NCI-H2029 treated with DMSO at 0.1 percent for 48 hours (cell line): ENCODE measurements around the gene CRMP1.
"Not testable (repeated sequence)": the region's sequence is repeated elsewhere in the genome, so short reads cannot be mapped to it uniquely, and the experiment has no call there.

Source experiments
- DNase-seq: peaks from one replicate; lab custom pipeline; 2025; lab: John Stamatoyannopoulos, UW

The CRMP1 gene

GRCh38 chr4:5856362-5856761, 36.5 kb downstream of the CRMP1 start:
- not testable (repeated sequence) for DNase-seq

DNA sequence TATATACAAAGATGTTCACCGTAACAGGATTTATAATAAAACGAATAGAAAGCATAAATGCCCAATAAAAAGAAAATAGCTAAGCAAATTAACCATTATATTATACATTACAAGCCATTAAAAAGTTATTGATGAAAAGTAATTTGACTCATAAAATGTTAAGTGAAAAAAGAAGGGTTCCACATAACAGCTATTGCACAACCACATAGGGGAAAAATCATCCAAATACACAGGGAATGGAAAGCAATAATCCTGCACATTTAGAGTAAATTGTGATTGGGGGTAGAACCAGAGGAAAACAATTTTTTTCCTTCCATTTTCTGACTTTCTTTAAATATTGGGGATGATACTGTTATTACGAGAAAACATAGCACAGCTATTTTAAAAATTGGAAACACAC, 38.0 kb downstream of the CRMP1 start:
- no peak for DNase-seq

- DNase-seq, result no peak
Measured at GRCh38 chr4:5852523-5853202, 40.2 kb downstream of the CRMP1 start.

GRCh38 chr4:5851637-5852301, 41.1 kb downstream of the CRMP1 start:
- no peak for DNase-seq

- DNase-seq, result no peak
Measured at GRCh38 chr4:5845035-5845905, 47.6 kb downstream of the CRMP1 start.

- DNase-seq, result no peak
Measured at GRCh38 chr4:5843573-5844530, 49.0 kb downstream of the CRMP1 start.

DNA sequence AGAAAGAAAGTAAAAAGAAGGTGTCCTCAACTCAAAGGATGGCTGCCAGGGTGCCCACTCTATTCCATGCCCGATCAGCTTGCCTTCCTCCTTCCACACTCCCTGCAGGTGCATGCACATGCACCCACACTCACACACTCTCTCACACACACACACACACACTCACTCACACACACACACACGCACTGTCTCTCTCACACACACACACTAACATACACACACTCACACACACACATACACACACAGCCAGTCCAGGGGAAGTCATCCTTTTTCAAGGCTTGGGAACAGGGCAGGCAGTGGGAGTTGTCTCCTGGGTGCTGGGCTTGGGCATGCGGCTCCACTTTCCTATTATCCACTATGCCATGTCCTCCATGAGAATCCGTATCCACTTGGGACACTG, 50.4 kb downstream of the CRMP1 start:
- DNase-seq, result no peak

DNA sequence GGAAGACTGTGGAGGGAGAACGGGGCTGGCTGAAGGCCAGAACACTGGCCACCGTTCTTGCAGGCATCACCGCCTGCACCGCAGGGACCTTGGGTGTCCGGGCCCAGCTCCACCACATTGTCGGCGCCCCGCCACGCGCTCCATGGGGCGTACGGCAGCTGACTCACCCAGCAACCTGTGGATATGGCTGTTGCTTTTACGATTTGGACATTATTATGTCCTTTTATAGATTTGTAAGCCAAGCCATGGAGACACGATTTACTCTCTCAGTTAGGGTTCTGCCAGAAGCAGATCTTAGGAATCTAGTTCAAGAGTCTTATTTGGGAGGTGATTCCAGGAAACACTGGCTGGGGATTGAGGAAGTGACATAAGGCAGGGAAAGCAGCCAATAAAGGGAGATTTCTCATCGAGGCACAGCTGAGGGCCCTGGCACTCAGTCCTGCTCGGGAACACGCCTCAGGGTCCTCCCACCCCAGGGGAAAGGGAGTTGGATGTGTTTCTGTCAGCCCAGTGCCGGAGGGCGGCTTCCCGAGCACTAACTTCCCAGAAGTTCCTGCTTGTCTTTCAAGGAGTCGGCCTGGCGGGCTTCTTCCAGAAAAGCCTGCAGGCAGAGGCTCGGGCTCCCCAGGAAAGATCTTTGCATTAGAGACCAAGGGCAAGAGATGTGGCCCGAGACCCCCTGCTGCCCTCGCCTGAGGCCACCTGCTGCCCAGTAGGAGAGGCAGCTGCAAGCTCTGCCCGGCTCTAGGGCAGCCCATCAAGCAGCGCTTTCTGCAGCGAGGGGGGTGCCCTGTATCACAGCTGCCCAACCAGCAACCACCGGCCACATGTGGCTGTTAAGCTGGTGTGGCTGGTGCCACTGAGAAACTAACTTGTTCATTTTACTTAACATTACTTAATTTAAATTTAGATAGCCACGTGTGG, 52.9 kb downstream of the CRMP1 start:
- DNase-seq, result no peak

GRCh38 chr4:5839332-5839731, 53.6 kb downstream of the CRMP1 start:
- DNase-seq, result no peak

DNA sequence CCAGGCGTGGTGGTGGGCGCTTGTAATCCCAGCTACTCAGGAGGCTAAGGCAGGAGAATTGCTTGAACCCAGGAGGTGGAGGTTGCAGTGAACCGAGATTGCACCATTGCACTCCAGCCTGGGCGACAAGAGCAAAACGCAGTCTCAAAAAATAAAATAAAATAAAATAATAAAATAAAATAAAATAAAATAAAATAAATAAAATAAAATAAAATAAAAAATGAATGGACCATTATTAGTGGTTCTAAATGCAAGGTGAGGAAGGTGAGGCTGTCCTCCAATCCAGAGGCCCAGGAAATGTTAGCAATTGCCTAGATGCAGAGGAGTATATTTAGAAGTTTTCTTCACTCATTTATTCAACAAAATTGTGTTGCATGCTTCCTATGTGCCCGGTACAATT, 55.4 kb downstream of the CRMP1 start:
- not testable (repeated sequence) for DNase-seq

DNA sequence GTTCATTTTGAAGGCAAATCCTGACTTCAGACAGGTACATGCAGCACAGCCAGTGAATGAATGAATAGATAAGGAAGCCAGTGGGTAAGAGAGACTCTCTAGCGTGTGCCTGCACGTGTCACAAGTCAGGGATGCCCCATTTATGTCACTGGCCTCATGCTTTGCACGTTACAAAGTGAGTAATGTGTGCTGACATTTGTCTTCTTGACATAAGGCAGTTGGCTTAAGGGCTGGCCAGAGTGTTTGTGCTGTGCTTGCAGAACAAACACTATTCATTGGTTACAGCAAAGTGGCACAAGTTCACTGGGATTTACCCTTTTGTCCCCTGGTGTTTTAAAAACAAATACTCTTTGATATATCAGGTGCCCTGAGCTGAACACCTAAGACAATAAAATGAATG, 55.9 kb downstream of the CRMP1 start:
- DNase-seq, result no peak

DNA sequence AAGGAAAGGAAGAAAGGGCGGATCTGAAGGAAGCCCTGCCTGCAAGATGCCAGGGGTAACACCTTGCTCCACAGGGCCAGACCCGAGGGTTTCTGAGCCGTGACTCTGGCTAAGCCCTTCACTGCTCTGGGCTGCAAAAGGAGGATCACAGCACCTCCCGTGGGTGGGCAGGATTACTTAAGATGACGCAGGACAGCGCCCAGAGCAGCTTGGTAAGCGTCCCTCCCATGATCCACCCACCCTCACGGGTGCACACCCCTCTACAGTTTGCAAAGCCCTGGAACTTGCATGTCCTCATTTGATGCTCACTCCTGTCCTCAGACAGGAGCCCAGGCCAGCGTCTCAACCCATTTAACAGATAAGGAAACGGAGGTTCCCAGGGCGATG, 64.9 kb downstream of the CRMP1 start:
- no peak for DNase-seq

GRCh38 chr4:5827108-5828004, 65.5 kb downstream of the CRMP1 start:
- DNase-seq, result no peak

- no peak for DNase-seq
Measured at GRCh38 chr4:5826437-5827107, 66.3 kb downstream of the CRMP1 start.

GRCh38 chr4:5825321-5826041, 67.4 kb downstream of the CRMP1 start:
- no peak for DNase-seq

DNA sequence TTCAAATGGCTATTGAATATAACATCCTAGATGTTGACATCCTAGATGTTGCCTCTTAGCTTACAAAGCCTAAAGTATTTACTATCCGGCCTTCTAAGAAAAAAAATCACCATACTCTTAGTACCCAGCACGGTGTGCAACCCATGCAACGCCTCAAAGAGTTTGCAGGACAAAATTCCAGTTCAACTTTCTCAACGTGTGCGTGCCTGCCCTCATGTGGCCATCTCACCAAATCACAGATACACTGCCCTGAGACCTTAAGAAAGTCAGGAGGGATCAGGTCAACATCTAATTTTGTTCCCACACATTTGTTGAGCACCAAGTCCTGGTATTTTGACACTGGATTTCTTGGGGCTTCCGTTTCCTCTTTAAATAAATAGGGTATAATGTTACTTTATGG, 68.3 kb downstream of the CRMP1 start:
- DNase-seq, result no peak

DNA sequence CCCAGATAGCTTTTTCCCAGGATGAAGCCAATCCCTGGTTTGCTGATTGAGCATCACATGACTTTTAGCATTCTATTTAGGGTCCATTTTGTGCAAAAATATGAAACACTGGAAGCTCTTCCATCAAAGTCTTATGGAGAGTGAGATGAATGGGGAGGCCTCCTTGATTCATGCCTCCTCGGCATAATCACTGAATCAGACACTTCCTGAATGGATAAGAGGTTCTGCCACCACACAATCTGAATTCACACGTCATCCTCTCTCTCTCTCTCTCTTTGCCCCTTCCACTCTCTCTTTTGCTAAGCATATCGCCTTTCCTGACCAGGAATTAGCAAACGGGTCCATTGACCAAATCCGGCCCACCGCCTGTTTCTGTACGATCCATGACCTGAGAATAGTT, 68.7 kb downstream of the CRMP1 start:
- DNase-seq, result no peak

GRCh38 chr4:5823542-5824211, 69.2 kb downstream of the CRMP1 start:
- no peak for DNase-seq
